LNCAP (cell line): ENCODE data around the gene PFDN2.

Experiments
- CTCF ChIP-seq: fragments of 450-650 bp; IDR thresholded peaks from 2 replicates; pipeline ENCODE4 v1.5.1; 2017; ENCODE audit warnings: mild to moderate bottlenecking

PFDN2 gene

DNA sequence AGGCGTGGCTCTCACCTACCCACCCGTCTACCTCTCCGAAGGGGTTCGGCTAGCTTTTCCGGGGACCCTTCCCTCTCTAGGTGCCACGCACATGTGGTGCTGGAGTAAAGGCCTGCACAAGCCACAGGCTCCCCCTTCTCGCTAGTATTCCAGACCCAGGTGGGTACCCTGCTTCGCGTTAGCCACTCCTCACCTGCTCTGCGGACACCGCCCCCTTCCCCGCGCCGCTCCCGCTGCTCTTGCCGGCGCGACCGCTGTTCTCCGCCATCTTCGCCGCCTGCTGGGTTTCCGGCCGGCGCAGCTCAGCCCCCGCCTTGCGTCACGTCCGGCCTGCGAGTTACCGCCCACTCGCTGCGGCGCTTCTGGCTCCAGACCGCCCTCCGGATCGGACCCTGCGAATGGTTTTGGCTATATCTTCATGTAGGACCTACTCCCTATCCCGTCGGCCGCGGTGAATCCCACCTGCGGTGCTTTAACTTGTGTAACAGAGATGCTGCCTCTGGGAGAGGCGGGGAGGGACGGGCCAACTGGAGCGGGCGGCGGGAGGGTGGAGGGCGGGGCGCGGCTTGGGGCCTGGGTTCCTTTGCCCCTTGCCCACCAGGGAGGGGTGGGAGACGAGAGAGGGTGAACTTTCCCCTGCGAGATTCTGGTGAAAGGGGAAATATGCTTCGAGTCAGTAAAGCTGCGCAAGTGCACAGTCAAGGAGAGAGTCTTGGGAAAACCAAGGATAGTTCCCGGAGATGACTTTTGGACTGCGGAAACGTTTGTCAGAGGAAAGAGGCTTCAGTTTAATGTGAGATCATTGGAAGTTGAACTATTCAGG, at the start of gene PFDN2, which contains the start of gene NIT1:
PFDN2 (minus strand) TSS at position 279 of the 823 bp plus-strand sequence; CDS start at position 268, 11 bp downstream.
NIT1 (plus strand) TSS at position 347 of the 823 bp plus-strand sequence; CDS start at position 419, 72 bp downstream.
- no peak for TF ChIP-seq CTCF

- TF ChIP-seq CTCF: no peak
Measured at GRCh38 chr1:161166669-161167548, 49.1 kb upstream of the PFDN2 start.

- peak; percentile 54; the same call in 1 of the 2 replicates for TF ChIP-seq CTCF
Measured at GRCh38 chr1:161165742-161166668, 48.2 kb upstream of the PFDN2 start, which contains the start of gene PPOX. Gene PPOX (plus strand): TSS chr1:161166426. CDS start chr1:161166848, 422 bp downstream.

- no peak for TF ChIP-seq CTCF
Measured at GRCh38 chr1:161164901-161165610, 47.2 kb upstream of the PFDN2 start.

DNA sequence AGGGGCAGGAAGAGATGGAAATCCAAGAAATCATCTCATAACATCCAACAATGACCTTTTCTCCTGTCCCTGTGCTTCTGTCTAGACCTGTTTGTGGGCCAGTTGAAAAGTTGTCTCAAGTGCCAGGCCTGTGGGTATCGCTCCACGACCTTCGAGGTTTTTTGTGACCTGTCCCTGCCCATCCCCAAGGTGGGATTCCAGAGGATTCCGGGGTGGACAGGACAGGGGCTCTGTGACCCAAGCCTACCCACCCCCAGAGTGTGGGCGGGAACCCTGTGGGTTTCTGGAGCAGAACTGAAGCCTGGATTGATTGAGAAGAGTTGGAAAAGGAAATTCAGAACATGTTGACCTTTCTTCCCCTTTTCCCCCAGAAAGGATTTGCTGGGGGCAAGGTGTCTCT, 46.0 kb upstream of the PFDN2 start:
- no peak for TF ChIP-seq CTCF

GRCh38 chr1:161162806-161163205, 45.0 kb upstream of the PFDN2 start:
- no peak for TF ChIP-seq CTCF
